ENCODE data around the gene CPD.

CPD gene

DNA sequence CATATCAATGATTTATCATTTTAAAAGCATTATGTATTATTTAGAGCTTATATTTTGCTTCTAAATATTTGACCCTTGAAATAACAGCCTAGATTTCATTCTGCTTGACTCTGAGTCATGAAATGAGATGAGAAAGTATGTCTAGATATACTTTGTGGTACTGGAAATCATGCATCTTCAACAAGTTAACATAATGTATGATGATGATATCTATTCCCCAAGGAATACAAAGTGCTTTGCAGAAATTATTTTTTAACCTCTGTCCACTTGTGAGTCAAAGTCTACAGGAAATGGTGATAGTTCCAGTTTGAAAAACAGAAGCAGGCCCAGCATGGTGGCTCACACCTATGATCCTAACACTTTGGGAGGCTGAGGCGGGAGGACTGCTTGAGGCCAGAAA, 134.6 kb downstream of the CPD start:
- H3K4me1 ChIP-seq (ENCODE audit: control insufficient read depth, insufficient read depth, low read length): no peaks in the 10 kb centered on the region
- no peak overlapping the region for H3K9ac ChIP-seq (ENCODE audit: low read length)
- no peaks in the 10 kb centered on the region for H3K9me3 ChIP-seq (ENCODE audit: control insufficient read depth, insufficient read depth, low read depth, low read length)
- no peak overlapping the region for H3K4me3 ChIP-seq (ENCODE audit: low read depth, low read length)
- peaks cover 48% of the 10 kb centered on the region for H3K36me3 ChIP-seq (ENCODE audit: control insufficient read depth, insufficient read depth, low read length)
- no peak overlapping the region for H3K27ac ChIP-seq (ENCODE audit: low read depth, low read length)
- no peaks in the 10 kb centered on the region for H3K27me3 ChIP-seq (ENCODE audit: control insufficient read depth, insufficient read depth, low read length)

DNA sequence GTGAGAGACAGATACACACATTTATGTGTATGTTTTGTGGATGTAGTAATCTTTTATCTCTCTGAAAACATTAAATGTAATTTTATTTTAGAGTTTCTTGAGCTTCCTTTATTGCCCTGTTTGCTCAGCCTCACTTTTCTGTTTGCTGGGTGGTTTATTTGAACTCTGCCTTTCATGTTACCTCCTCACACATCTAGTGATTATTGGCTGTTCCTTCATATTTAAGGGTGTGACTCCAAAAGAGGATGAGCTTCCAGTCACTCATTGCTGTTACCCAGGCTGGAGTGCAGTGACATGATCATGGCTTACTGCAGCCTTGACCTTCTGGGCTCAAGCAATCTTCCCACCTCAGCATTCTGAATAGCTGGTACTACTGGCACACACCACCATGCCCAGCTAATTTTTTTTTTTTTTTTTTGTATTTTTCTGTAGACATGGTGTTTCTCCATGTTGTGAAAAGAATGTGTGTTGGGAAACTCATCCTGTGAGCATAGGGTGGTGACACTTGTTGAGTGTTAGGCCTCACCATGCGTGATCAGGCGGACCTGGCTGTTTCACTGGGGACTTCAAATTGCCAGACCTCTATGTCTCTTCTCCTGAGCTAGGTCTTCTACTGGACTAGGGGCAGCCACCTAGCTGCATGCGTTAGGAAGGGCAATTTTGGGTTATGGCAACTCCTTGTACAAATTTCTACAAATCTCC, 136.3 kb downstream of the CPD start:
- Histone ChIP-seq H3K27me3 (ENCODE audit: control insufficient read depth, insufficient read depth, low read length) (no peaks in the 10 kb centered on the region), H3K36me3 (ENCODE audit: control insufficient read depth, insufficient read depth, low read length) (peaks cover 54% of the 10 kb centered on the region), H3K27ac (ENCODE audit: low read depth, low read length) (no peak overlapping the region)

GRCh38 chr17:30517786-30518185, 139.1 kb downstream of the CPD start:
- peaks cover 9% of the 10 kb centered on the region for H3K9me3 ChIP-seq (ENCODE audit: control insufficient read depth, insufficient read depth, low read depth, low read length)
- H3K27me3 ChIP-seq (ENCODE audit: control insufficient read depth, insufficient read depth, low read length): no peaks in the 10 kb centered on the region
- H3K9ac ChIP-seq (ENCODE audit: low read length): no peak overlapping the region
- H3K4me1 ChIP-seq (ENCODE audit: control insufficient read depth, insufficient read depth, low read length): no peaks in the 10 kb centered on the region
- H3K4me3 ChIP-seq (ENCODE audit: low read depth, low read length): no peak overlapping the region
- H3K36me3 ChIP-seq (ENCODE audit: control insufficient read depth, insufficient read depth, low read length): peaks cover 69% of the 10 kb centered on the region
- H3K27ac ChIP-seq (ENCODE audit: low read depth, low read length): no peak overlapping the region

More for the DNA sequence above, 136.3 kb downstream of the CPD start:
- H3K4me1 ChIP-seq (ENCODE audit: control insufficient read depth, insufficient read depth, low read length): no peaks in the 10 kb centered on the region
- no peak overlapping the region for H3K9ac ChIP-seq (ENCODE audit: low read length)
- H3K9me3 ChIP-seq (ENCODE audit: control insufficient read depth, insufficient read depth, low read depth, low read length): no peaks in the 10 kb centered on the region
- no peak overlapping the region for H3K4me3 ChIP-seq (ENCODE audit: low read depth, low read length)

- Histone ChIP-seq H3K9ac (ENCODE audit: low read length) (no peak overlapping the region), H3K36me3 (ENCODE audit: control insufficient read depth, insufficient read depth, low read length) (peaks cover 58% of the 10 kb centered on the region), H3K4me1 (ENCODE audit: control insufficient read depth, insufficient read depth, low read length) (no peaks in the 10 kb centered on the region), H3K27ac (ENCODE audit: low read depth, low read length) (no peak overlapping the region), H3K27me3 (ENCODE audit: control insufficient read depth, insufficient read depth, low read length) (no peaks in the 10 kb centered on the region), H3K4me3 (ENCODE audit: low read depth, low read length) (no peak overlapping the region), H3K9me3 (ENCODE audit: control insufficient read depth, insufficient read depth, low read depth, low read length) (peaks cover 9% of the 10 kb centered on the region)
Observed at GRCh38 chr17:30519166-30519565, 140.4 kb downstream of the CPD start.

All from HUES6 (cell line).